NK-92 (cell line): ENCODE data around the gene GP1BB.

Experiments
- DNase-seq: peaks from one replicate; lab custom pipeline; 2025; ENCODE audit not compliant: unreplicated experiment; lab: John Stamatoyannopoulos, UW

Gene GP1BB

DNA sequence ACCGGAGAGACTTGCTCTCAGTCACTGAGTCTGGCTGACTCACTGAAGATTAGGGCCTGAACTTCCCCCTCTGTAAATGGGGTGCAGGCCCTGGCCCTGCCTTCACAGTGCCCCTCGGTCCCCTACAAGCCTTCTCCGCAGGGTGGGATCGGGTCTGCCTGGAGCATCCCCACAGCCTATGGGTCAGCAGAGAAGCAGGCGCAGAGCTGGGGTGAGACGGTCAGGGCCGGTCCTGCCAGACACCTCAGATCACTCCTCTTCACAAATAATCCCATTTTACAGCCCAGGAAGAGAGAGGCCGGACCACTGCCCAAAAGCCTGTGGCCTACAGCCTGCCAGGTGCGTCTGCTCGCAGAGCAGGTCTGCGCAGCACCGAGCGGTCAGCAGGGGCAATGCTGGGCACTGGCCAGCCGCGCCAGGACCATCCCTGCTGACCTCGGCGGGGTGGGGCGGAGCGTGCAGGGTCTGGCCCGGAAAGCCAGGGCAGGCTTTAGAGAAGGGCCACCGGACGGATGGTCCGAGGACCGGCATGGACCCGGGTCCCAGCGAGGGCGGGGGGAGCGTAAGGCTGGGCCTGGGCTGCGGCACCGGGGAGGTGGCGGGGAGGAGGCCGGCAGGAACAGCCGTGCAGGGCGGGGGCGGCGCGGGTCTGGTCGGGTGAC, 9.6 kb upstream of the GP1BB start:
- DNase-seq = no peak

DNA sequence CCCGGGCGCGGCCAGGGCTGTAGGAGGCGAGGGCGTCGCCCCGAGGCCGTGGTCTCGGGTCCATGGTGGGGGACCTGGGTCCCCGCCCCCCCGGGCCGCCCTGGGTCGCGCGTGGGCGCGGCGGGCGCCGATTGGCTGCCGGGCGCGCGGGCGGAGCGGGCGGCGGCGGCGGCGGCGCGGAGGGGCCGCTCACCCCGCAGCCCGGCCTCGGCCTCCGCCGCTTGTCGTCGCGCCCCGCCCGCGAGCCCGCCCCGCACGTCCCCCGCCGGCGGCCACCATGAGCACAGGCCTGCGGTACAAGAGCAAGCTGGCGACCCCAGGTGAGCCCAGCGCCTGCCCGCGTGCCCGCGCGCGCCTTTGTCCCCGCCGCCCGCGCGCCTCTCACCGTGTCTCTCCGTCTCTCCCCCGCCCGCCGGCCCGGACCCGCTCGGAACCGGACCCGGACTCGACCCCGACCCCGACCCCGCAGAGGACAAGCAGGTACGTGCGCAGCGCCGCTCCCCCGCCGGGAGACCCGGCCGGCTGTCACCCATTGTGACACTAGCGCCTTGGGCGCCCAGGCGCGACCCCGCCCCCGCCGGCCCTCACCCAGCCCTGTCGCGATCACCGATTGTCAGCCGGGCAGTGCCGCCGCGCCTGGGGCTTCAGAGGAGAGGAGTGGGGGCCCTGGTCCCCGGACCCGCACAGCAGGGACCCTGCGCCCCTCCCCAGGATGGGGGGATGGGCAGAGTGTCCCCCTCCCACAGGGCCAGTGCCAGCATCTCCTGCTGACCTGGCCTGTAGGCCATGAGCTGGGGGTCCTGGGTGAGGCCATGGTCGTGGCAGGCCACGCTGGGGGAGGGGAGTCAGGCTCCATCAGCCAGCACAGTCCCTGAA, 8.8 kb upstream of the GP1BB start, which contains the start of gene SEPTIN5:
Gene SEPTIN5 (plus strand): TSS at position 192 of the 876 bp plus-strand sequence. CDS start 86 bp downstream, at position 278.
- no peak for DNase-seq

DNA sequence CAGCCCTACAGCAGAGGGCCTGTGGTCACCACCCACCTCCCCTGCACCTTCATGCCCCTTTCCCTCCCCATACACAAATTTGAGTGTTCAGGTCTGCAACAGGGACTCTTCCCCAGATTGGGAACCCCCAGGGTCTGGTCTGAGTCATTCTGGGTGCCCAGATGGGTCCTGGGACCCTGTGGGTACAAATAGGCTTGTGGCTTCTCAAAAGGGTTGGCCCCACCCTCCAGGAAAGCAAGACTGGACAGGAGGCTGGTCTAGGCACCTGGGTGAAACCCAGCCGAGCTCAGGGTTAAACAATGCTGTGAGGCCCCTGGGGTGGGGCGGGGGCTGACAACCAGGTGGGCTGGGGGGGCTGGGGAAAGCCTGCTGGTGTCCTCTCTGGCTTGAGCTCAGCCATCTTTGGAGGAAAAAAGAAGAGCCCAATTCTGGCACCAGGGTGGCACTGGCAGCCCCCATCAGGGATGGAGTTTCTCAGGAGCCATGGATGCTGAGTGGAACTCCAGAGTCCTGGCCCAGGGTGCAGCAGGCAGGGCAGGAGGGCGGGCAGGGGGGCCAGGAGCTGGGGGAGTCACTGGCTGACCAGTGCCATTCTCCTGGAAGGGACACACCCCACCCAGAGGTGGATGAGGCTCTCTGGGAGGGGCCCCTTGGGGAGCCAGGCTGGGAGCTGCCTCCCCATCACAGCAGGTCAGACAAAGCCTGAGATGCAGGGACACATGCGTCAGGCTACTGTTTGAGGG, 8.0 kb upstream of the GP1BB start:
- no peak for DNase-seq

DNA sequence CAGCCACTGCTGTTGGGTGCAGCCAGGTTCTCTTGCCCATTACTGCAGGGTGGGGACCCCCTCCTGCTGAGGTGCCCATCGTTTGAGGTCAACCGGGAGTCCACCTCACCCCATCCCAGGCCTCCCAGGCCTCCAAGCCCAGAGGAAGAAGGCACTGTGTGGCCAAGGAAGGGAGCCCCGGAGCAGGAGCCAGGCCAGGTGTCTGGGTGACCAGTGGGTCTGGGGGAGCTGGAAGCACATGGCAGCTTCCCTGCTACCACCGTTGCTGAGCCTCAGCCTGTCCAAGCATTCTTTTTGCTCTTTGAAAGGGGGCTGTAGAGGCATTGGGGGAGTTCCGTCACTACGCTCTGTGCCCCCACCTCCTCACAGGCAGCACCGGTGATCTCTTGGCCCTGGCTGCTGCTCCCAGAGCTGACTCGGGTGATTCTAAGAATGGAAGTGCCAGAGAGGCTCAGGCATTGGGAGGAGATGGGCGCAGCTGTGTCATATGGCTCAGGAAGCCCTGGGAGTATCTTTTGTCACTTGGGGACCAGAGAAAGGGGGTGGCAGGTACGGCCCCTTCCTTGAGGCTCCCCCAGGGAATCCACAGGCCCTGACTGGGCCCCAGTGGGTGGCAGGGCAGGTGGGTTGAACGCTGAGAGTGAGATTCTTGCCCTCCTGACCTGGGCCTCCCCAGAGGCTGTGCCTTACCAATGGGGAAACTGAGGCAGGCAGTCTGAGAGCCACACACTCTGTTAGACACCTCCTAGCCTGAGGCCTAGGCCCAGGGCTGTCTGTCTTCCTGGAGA, 7.1 kb upstream of the GP1BB start:
- DNase-seq = no peak

DNA sequence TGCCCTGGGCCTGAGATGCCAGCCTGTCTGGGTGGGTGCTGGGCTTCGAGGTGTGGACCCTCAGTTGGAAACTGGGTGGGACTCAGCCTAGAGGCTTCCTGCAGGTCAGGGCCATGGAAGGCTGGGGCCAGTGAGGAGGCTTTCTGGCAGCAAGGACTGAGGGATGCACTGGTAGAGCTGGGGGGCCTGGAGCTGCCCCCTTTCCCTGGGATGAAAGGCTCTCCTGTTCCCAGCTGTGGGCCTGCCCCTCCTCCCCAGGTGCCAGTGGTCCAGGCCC, 6.6 kb upstream of the GP1BB start:
- DNase-seq = no peak

DNA sequence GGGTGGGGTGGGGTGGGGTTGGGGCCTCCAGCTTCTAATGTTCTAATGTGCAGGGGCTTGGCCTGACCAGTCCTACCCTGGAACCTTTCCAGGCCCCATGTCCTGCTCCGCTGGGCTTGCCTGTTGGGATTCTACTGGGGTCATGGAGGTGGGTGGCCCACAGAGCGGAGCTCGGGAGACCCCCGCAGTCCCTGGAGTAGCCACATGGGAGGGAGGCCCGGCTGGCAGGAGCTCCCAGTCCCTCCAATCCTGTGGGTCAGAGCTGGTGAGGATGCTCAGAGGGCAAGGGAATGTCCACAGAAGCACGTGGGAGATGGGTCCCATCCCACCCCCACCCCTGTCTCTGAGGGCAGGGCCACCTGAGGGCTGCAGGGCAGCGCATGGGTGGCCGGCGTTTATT, 6.2 kb upstream of the GP1BB start:
- DNase-seq = no peak

DNA sequence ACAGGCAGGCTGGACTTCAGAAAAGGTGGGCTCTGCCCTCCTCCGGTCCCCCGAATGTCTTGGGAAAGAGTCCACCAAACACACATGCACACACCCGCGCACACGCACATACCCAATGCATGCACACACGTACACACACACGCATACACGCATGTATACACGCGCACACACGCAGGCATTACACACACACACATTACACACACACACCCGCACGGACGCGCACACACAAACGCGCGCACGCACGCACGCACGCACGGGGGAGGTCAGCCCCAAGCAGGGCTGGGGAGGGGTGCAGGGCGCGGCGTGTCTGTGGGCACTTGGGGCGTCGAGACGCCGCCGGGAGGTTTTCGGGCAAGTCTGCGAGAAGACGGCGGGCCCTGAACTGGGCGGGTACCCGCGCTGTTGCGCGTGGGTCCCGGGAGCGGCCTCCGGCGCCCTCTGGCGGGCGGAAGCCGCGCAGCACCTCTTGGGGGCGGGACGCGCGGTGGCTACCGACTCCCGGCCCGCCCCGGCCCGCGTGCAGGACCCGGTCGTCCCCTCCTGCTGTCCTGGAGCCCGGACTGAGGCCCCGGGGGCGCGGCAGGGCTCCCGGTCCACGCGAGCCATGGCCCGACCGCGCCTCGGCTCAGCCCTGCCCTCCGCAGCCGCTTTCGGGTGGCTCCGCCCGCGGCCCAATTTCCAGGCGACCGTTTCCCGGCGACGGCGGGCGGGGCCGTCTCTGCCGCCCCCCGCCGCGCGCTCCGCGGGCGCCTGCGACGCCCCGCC, 5.5 kb upstream of the GP1BB start:
- DNase-seq = no peak

DNA sequence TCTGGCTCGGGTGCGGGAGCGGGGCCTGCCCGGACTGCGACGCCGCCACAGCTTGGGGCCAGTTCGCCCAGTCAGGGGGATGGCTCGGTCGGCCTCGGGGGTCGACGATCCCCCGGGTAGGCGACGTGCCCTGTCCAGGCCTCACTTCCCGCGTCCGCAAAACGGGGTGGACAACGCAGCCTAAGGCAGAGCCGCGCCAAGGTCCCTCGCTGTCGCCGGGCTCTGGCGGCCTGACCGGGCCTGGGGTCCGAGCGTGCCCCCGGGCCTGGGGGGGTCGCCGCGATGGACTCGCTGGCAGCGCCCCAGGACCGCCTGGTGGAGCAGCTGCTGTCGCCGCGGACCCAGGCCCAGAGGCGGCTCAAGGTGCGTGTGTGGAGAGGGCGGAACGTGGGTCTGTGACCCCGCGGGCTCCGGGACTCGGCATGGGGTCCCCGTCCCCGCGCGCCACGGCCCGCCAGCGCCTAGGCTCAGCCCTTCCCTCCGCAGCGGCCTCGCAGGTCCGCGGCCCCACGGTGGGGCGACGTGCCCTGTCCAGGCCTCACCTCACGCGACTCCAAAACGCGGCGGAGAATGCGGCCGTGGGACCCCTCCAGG, 4.8 kb upstream of the GP1BB start:
- no peak for DNase-seq

DNA sequence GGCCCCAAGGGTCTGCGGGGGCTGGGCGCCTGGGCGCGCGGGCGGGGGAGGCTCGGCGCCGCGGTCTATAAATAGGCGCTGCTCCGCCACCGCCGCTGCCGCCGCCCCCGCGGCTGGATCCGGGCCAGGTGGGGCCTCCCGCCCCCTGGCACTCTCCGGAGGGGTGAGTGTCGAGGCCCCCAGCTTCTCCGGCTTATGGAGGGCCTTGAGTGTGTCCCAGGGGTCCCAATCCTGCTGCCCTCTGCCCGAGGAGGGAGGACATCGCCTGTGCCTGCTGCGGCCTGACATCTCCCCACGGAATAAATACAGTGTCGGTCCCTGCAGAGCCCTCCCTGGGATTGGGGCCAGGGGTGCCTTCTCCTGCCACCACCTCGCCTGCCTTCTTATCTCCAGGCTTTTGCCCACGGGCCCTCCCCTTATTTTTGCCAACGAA, 4.3 kb upstream of the GP1BB start:
- no peak for DNase-seq

DNA sequence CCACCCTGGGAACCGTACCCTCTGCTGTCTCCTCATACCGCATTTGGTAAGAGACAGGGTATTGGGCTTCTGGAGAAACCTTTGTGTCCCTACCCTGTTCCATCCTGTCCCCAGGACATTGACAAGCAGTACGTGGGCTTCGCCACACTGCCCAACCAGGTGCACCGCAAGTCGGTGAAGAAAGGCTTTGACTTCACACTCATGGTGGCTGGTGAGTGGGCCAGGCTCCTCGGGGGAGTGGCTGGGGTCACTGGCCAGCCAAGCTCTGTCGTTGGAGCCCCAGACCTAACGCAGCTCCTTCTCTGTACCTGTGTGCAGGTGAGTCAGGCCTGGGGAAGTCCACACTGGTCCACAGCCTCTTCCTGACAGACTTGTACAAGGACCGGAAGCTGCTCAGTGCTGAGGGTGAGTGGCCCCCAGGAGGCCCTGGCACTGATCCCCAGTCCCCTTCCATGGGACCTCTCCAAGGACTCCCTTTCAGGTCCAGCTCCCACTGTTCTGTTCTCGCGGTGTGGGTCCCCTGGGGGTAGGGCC, 3.8 kb upstream of the GP1BB start:
- no peak for DNase-seq

DNA sequence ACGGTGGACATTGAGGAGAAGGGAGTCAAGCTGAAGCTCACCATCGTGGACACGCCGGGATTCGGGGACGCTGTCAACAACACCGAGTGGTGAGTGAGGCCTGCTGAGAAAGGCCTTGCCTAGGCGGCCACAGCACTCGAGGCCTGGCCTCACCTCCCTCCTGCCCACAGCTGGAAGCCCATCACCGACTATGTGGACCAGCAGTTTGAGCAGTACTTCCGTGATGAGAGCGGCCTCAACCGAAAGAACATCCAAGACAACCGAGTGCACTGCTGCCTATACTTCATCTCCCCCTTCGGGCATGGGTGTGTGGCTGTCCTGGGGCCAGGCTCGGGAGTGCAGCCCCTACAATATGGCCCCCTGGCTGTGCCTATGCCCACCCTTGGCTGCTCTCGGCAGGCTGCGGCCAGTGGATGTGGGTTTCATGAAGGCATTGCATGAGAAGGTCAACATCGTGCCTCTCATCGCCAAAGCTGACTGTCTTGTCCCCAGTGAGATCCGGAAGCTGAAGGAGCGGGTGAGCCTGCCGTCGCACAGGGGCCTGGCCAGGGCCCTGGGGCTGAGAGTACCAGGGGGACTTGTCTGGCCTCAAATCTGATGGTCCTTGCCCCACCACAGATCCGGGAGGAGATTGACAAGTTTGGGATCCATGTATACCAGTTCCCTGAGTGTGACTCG, 3.0 kb upstream of the GP1BB start:
- no peak for DNase-seq

DNA sequence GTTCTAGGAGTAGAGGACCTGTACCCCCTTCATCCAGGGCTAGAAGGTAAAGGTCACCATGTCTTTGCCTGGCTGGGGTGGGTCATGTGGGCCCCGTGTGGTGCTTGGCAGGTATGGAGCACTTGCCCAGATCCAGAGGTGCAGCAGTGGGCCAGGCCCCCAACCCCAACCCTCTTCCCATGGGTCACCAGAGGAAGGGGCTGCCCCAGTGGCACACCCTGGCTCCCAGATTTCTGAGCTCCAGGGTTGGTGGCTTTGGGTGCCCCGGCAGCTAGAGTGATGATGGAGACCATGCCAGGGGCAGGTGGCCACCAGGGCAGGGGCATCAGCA, 2.4 kb upstream of the GP1BB start:
- DNase-seq = no peak

DNA sequence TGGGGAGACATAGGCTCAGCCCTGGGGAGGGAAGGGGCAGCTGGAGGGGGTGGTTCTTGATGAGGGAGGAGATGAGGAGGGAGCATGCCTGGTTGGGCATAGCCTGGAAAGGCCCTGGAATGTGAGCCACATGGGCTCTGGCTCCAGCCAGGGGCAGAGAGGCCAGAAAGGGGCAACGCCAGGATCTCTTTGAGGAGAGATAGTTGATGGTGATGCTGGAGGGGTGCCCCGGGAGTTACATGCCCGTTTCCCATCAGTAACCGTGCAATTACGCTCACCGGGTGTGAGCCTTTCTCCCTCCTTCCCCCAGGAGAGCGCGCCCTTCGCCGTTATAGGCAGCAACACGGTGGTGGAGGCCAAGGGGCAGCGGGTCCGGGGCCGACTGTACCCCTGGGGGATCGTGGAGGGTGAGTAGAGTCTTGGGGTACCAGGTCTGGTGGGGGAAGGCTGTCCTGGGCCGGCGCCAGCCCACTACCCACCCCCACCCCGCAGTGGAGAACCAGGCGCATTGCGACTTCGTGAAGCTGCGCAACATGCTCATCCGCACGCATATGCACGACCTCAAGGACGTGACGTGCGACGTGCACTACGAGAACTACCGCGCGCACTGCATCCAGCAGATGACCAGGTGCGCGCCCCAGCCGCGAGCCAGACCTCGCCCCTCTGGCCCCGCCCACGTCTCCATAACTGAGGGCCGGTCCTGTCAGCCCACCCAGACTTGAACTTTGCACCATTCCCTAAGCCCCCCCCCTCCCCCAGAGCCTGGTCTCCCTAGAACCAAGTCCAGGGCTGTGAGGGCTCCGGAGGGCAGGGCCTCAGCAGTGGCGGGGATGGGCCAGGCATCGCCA, 1.8 kb upstream of the GP1BB start:
- no peak for DNase-seq

DNA sequence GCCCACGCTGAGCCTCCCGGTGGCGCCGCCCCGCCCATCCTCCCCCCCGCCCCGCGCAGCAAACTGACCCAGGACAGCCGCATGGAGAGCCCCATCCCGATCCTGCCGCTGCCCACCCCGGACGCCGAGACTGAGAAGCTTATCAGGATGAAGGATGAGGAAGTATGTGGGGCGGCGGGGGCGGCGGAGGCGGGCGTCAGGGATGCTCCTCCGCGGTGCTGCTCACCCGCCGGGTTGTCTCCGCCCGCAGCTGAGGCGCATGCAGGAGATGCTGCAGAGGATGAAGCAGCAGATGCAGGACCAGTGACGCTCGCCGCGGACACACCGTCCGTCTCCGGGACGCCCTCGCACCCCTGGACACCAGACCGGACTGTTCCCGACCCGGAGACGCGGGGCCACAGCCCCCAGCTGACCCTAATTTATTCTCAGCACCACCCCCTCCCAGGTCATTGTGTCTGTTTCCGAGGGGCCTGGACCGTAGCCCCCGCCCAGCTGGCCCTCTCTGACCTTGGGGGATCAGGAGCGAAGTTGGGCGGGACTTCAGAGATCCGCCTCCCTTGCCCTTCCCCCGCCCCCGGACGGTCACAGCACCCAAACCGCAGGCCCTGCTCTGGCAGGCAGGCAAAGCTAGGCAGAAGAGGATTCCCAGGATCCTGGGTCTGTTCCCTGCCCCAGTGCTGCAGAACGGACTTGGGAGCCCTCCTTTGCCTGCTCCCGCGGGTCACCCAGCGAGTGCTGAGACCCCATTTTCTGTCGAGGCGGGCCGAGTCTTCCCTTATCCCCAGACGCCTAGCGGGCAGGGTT, 959 bp upstream of the GP1BB start:
- DNase-seq = no peak

DNA sequence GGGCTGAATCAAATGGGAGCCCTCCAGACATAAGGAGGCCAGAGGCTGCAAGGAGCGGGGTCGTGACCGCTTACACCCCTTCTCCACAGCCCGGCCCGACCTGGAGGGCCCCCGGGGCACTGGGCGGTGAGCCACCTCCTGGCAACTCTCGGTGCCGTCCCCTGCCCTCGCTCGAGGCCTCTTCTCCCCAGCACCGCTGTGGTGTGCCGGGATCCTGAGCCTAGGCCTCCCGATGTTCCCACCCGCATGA, 432 bp upstream of the GP1BB start:
- DNase-seq = no peak

DNA sequence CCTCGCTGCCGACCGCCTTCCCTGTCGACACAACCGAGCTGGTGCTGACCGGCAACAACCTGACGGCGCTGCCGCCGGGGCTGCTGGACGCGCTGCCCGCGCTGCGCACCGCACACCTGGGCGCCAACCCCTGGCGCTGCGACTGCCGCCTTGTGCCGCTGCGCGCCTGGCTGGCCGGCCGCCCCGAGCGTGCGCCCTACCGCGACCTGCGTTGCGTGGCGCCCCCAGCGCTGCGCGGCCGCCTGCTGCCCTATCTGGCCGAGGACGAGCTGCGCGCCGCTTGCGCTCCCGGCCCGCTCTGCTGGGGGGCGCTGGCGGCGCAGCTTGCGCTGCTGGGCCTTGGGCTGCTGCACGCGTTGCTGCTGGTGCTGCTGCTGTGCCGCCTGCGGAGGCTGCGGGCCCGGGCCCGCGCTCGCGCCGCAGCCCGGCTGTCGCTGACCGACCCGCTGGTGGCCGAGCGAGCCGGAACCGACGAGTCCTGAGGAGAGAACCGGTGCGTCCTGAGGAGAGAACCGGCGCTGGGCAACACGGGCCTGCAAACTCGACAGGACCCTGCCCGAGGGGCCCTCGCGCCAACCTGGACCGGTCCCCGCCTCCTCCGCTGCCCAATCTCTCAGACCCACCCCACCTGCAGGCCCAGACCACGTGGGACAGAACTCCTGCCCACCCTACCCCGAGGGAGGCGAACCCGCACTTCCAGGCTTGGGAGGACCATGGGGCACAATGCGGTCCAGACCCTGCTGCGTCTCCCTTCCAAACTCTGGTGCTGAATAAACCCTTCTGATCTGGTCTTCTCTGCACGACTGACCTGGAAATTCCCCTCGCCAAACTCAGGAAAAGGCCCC, 866 bp downstream of the GP1BB start:
- no peak for DNase-seq
